ENCODE results near the gene TAS2R60. TPM values are rescaled to one million over a fixed set of nuclear protein-coding genes. Genes with fewer than 3 reads are reported as not detected.

Gene TAS2R60
- total RNA-seq, 1 donor from 2014 or later: not detected

DNA sequence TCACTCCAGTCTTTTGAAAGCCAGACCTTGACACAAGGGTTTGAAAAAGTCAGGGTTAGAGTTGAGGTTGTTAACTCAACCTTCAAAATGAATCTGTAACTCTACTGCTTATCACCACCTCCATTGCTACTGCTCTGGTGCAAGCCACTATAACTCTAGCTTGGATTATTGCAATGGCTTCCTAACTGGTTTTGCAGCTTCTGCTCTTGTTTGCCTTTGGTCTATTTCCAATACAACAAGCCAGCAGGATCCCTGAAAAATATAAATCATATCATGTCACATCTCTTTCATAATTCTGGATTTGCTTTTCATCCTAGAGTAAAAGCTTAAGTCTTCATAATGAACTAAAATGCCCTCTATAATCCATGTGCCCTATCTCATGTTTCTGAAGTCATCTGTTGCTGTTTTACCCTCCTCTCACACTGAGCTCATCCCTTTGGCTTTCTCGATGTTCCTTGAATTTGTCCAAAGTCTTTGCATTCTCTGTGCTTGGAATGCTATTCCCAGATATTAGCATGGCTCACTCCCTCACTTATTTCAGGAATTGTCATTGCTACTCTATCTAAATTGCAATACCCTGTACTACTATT is 10.9 kb downstream of the TAS2R60 start:
- no peak overlapping the region for H3K4me3 ChIP-seq (ENCODE audit: low read length in 3 of 3)
- no peaks in the 10 kb centered on the region for H3K36me3 ChIP-seq (ENCODE audit: control insufficient read depth in 3 of 3, insufficient read depth in 3 of 3, low read length in 3 of 3)
- no peaks in the 10 kb centered on the region for H3K4me1 ChIP-seq (ENCODE audit: control insufficient read depth in 3 of 3, insufficient read depth in 3 of 3, low read length in 3 of 3)
- no peak overlapping the region for H3K9ac ChIP-seq (ENCODE audit: low read depth in 1 of 3, low read length in 3 of 3)
- H3K9me3 ChIP-seq (ENCODE audit: control insufficient read depth in 3 of 3, low read length in 3 of 3): no peaks in the 10 kb centered on the region
- H3K27ac ChIP-seq (ENCODE audit: low read depth, low read length): no peak overlapping the region
- no peaks in the 10 kb centered on the region for H3K27me3 ChIP-seq (ENCODE audit: control insufficient read depth in 3 of 3, insufficient read depth in 3 of 3, low read length in 3 of 3)

DNA sequence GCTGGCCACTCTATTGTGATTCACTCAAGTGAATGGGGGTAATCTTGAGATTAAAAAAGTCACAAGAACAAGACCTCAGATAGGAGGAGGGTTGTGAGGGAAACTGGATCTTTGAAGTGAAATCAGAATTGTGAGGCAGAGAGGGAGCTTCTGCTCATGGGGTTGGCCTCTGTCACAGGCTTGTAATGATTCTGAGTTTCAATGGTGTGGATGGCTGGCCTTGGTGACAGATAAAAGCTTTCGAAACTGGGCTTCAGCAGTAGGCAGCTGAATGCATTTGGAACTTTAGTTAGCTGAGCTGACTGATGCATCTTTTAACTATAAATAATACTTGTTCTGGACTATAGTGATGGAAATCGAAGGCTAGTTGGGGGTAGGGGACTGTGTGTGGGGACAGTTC is 12.2 kb downstream of the TAS2R60 start:
- H3K9me3 ChIP-seq (ENCODE audit: control insufficient read depth in 3 of 3, low read length in 3 of 3): no peaks in the 10 kb centered on the region
- H3K36me3 ChIP-seq (ENCODE audit: control insufficient read depth in 3 of 3, insufficient read depth in 3 of 3, low read length in 3 of 3): no peaks in the 10 kb centered on the region
- H3K4me1 ChIP-seq (ENCODE audit: control insufficient read depth in 3 of 3, insufficient read depth in 3 of 3, low read length in 3 of 3): no peaks in the 10 kb centered on the region
- H3K4me3 ChIP-seq (ENCODE audit: low read length in 3 of 3): no peak overlapping the region
- H3K27me3 ChIP-seq (ENCODE audit: control insufficient read depth in 3 of 3, insufficient read depth in 3 of 3, low read length in 3 of 3): no peaks in the 10 kb centered on the region
- H3K27ac ChIP-seq (ENCODE audit: low read depth, low read length): no peak overlapping the region
- H3K9ac ChIP-seq (ENCODE audit: low read depth in 1 of 3, low read length in 3 of 3): no peak overlapping the region

- H3K9me3 ChIP-seq (ENCODE audit: control insufficient read depth in 3 of 3, low read length in 3 of 3): no peaks in the 10 kb centered on the region
- no peak overlapping the region for H3K9ac ChIP-seq (ENCODE audit: low read depth in 1 of 3, low read length in 3 of 3)
- H3K27ac ChIP-seq (ENCODE audit: low read depth, low read length): no peak overlapping the region
- no peaks in the 10 kb centered on the region for H3K4me1 ChIP-seq (ENCODE audit: control insufficient read depth in 3 of 3, insufficient read depth in 3 of 3, low read length in 3 of 3)
- H3K4me3 ChIP-seq (ENCODE audit: low read length in 3 of 3): no peak overlapping the region
- H3K27me3 ChIP-seq (ENCODE audit: control insufficient read depth in 3 of 3, insufficient read depth in 3 of 3, low read length in 3 of 3): no peaks in the 10 kb centered on the region
- no peaks in the 10 kb centered on the region for H3K36me3 ChIP-seq (ENCODE audit: control insufficient read depth in 3 of 3, insufficient read depth in 3 of 3, low read length in 3 of 3)
These were observed 12.7 kb downstream of the TAS2R60 start for GRCh38 chr7:143455942-143456341.

DNA sequence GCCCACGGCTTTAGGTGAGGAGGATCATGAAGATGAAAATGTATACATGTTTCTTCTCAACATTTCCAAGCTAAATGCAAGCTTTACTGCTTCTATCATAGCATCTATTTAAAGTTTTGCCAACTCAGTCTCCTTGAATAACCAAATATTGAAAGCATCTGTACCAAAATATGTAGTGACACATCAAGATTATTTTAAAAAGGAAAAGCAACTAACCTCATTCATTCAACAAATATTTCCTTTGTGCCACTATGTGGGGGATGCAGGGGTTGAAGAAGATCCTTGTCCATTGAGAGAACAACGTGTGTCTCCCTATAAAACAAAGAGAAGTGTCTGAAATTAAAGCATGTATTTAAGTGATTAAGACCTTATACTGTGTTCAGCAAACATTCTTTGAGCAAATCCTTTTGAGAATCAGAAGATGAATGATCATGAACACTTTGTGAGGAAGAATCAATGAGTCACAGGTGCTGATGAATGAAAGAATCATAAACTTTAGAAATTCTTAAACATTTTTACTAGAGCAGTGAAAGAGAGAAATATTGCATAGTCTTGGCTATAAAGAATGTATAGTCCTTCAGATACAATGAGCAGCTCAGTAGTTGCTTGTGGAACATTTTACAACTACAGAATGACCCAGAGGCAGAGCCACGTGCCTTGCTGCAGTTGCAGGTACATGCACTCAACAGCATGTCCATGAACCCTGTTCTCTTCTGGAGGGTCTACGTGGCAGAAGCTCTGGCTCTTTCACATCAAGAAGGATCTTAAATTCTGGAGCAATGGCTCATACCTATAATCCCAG is 13.9 kb downstream of the TAS2R60 start:
- Histone ChIP-seq H3K4me1 (ENCODE audit: control insufficient read depth in 3 of 3, insufficient read depth in 3 of 3, low read length in 3 of 3) (no peaks in the 10 kb centered on the region), H3K4me3 (ENCODE audit: low read length in 3 of 3) (no peak overlapping the region), H3K27me3 (ENCODE audit: control insufficient read depth in 3 of 3, insufficient read depth in 3 of 3, low read length in 3 of 3) (no peaks in the 10 kb centered on the region), H3K27ac (ENCODE audit: low read depth, low read length) (no peak overlapping the region), H3K36me3 (ENCODE audit: control insufficient read depth in 3 of 3, insufficient read depth in 3 of 3, low read length in 3 of 3) (no peaks in the 10 kb centered on the region), H3K9me3 (ENCODE audit: control insufficient read depth in 3 of 3, low read length in 3 of 3) (no peaks in the 10 kb centered on the region), H3K9ac (ENCODE audit: low read depth in 1 of 3, low read length in 3 of 3) (no peak overlapping the region)

DNA sequence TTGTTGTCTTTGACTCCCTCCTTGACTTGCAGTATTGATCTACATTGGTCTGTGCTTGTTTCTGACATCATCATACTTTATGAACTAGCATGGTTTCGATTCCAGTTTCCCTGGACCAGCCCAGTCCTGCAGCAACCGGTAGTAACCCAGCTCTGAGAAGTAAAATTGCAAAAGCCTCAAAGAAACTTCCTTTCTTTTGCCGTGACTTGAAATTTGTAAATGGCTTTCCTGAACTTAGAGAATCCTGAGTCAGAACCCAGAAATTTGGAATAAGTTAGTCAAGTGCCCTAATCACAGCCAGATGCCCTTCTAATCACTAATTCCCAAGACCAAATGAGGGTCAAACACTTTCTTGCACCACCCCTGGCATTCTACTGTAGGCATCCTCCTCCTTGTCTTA is 15.0 kb downstream of the TAS2R60 start:
- Histone ChIP-seq H3K36me3 (ENCODE audit: control insufficient read depth in 3 of 3, insufficient read depth in 3 of 3, low read length in 3 of 3) (no peaks in the 10 kb centered on the region), H3K9me3 (ENCODE audit: control insufficient read depth in 3 of 3, low read length in 3 of 3) (no peaks in the 10 kb centered on the region), H3K9ac (ENCODE audit: low read depth in 1 of 3, low read length in 3 of 3) (no peak overlapping the region), H3K27me3 (ENCODE audit: control insufficient read depth in 3 of 3, insufficient read depth in 3 of 3, low read length in 3 of 3) (no peaks in the 10 kb centered on the region), H3K4me1 (ENCODE audit: control insufficient read depth in 3 of 3, insufficient read depth in 3 of 3, low read length in 3 of 3) (no peaks in the 10 kb centered on the region), H3K4me3 (ENCODE audit: low read length in 3 of 3) (no peak overlapping the region), H3K27ac (ENCODE audit: low read depth, low read length) (no peak overlapping the region)

DNA sequence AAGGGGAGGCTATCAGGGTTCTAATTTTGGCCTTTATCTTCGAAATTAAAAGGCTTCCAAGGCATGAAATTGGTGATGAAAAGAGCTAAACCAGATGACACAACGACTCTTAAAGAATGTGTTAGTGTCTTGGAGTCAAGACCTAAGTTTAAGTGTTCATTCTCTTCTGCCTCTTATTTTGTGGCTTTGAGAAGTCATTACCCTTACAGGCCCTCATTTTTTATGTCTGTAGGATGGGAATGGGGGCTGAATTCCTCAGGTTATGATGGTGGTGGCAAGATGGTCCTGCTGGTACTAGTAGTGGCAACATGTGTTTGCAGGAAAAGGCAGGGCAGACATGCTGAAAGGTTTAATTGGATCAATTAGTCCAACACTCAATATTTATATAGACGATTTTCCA is 15.4 kb downstream of the TAS2R60 start:
- H3K4me3 ChIP-seq (ENCODE audit: low read length in 3 of 3): no peak overlapping the region
- H3K4me1 ChIP-seq (ENCODE audit: control insufficient read depth in 3 of 3, insufficient read depth in 3 of 3, low read length in 3 of 3): no peaks in the 10 kb centered on the region
- H3K9me3 ChIP-seq (ENCODE audit: control insufficient read depth in 3 of 3, low read length in 3 of 3): no peaks in the 10 kb centered on the region
- no peaks in the 10 kb centered on the region for H3K36me3 ChIP-seq (ENCODE audit: control insufficient read depth in 3 of 3, insufficient read depth in 3 of 3, low read length in 3 of 3)
- no peak overlapping the region for H3K27ac ChIP-seq (ENCODE audit: low read depth, low read length)
- no peak overlapping the region for H3K9ac ChIP-seq (ENCODE audit: low read depth in 1 of 3, low read length in 3 of 3)
- no peaks in the 10 kb centered on the region for H3K27me3 ChIP-seq (ENCODE audit: control insufficient read depth in 3 of 3, insufficient read depth in 3 of 3, low read length in 3 of 3)

- H3K9ac ChIP-seq (ENCODE audit: low read depth in 1 of 3, low read length in 3 of 3): no peak overlapping the region
- no peaks in the 10 kb centered on the region for H3K36me3 ChIP-seq (ENCODE audit: control insufficient read depth in 3 of 3, insufficient read depth in 3 of 3, low read length in 3 of 3)
- no peaks in the 10 kb centered on the region for H3K27me3 ChIP-seq (ENCODE audit: control insufficient read depth in 3 of 3, insufficient read depth in 3 of 3, low read length in 3 of 3)
- no peaks in the 10 kb centered on the region for H3K9me3 ChIP-seq (ENCODE audit: control insufficient read depth in 3 of 3, low read length in 3 of 3)
- no peak overlapping the region for H3K27ac ChIP-seq (ENCODE audit: low read depth, low read length)
- no peak overlapping the region for H3K4me3 ChIP-seq (ENCODE audit: low read length in 3 of 3)
- H3K4me1 ChIP-seq (ENCODE audit: control insufficient read depth in 3 of 3, insufficient read depth in 3 of 3, low read length in 3 of 3): no peaks in the 10 kb centered on the region
These were observed 16.1 kb downstream of the TAS2R60 start for GRCh38 chr7:143459359-143459758.

GRCh38 chr7:143460271-143460979 is 17.2 kb downstream of the TAS2R60 start:
- Histone ChIP-seq H3K27ac (ENCODE audit: low read depth, low read length) (no peak overlapping the region), H3K4me3 (ENCODE audit: low read length in 3 of 3) (no peak overlapping the region), H3K27me3 (ENCODE audit: control insufficient read depth in 3 of 3, insufficient read depth in 3 of 3, low read length in 3 of 3) (no peaks in the 10 kb centered on the region), H3K9me3 (ENCODE audit: control insufficient read depth in 3 of 3, low read length in 3 of 3) (no peaks in the 10 kb centered on the region), H3K36me3 (ENCODE audit: control insufficient read depth in 3 of 3, insufficient read depth in 3 of 3, low read length in 3 of 3) (no peaks in the 10 kb centered on the region), H3K9ac (ENCODE audit: low read depth in 1 of 3, low read length in 3 of 3) (no peak overlapping the region), H3K4me1 (ENCODE audit: control insufficient read depth in 3 of 3, insufficient read depth in 3 of 3, low read length in 3 of 3) (no peaks in the 10 kb centered on the region)

DNA sequence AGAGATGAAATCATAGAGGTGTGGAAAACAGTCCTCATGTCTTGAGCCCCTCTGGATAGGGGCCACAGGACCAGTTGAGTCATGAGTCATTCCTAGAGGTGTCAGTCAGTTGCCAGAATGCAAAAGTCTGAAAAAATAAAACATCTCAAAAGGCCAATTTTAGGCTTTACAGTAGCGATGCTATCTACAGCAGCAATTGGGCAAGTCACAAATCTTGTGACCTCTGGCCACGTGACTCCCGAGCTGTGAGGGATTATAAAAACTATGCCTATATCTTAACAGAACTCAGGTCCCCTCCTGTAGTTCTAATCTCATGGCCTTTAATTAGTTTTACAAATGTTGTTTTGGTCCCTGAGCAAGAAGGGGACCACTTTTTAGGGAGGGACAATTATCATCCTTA is 18.8 kb downstream of the TAS2R60 start:
- H3K36me3 ChIP-seq (ENCODE audit: control insufficient read depth in 3 of 3, insufficient read depth in 3 of 3, low read length in 3 of 3): no peaks in the 10 kb centered on the region
- no peaks in the 10 kb centered on the region for H3K9me3 ChIP-seq (ENCODE audit: control insufficient read depth in 3 of 3, low read length in 3 of 3)
- H3K9ac ChIP-seq (ENCODE audit: low read depth in 1 of 3, low read length in 3 of 3): no peak overlapping the region
- no peak overlapping the region for H3K27ac ChIP-seq (ENCODE audit: low read depth, low read length)
- H3K27me3 ChIP-seq (ENCODE audit: control insufficient read depth in 3 of 3, insufficient read depth in 3 of 3, low read length in 3 of 3): no peaks in the 10 kb centered on the region
- no peak overlapping the region for H3K4me3 ChIP-seq (ENCODE audit: low read length in 3 of 3)
- H3K4me1 ChIP-seq (ENCODE audit: control insufficient read depth in 3 of 3, insufficient read depth in 3 of 3, low read length in 3 of 3): no peaks in the 10 kb centered on the region

- Histone ChIP-seq H3K4me3 (ENCODE audit: low read length in 3 of 3) (no peak overlapping the region), H3K27me3 (ENCODE audit: control insufficient read depth in 3 of 3, insufficient read depth in 3 of 3, low read length in 3 of 3) (no peaks in the 10 kb centered on the region), H3K4me1 (ENCODE audit: control insufficient read depth in 3 of 3, insufficient read depth in 3 of 3, low read length in 3 of 3) (no peaks in the 10 kb centered on the region), H3K36me3 (ENCODE audit: control insufficient read depth in 3 of 3, insufficient read depth in 3 of 3, low read length in 3 of 3) (no peaks in the 10 kb centered on the region), H3K9me3 (ENCODE audit: control insufficient read depth in 3 of 3, low read length in 3 of 3) (no peaks in the 10 kb centered on the region), H3K27ac (ENCODE audit: low read depth, low read length) (no peak overlapping the region), H3K9ac (ENCODE audit: low read depth in 1 of 3, low read length in 3 of 3) (no peak overlapping the region)
These were observed 20.3 kb downstream of the TAS2R60 start for GRCh38 chr7:143463556-143463955.

Measured in skeletal muscle tissue (tissue), 4 donors.